Gastroesophageal sphincter (tissue), 4 donors: ENCODE measurements around the gene ACP4. TPM values are rescaled to one million over a fixed set of nuclear protein-coding genes. Genes with fewer than 3 reads are reported as not detected.
"Not testable (repeated sequence)": the region's sequence is repeated elsewhere in the genome, so short reads cannot be mapped to it uniquely, and the experiment has no call there.

Source experiments
- ATAC-seq: fragments of 150-250 bp; one replicate; pipeline ENCODE4 v1.9.1; 2016; ENCODE audit warnings: mild to moderate bottlenecking, moderate library complexity
- H3K27ac ChIP-seq, 4 donors: fragments of 200-600 bp; sonication (generic) in 3 of 4; 1 replicate in 3 of 4; 2 replicates in 1 of 4; pipeline ENCODE4 v1.5.1; 2016 to 2019
- H3K27me3 ChIP-seq: fragments of 200-600 bp; sonication (generic); one replicate; pipeline ENCODE4 v1.5.1; 2019
- H3K36me3 ChIP-seq, 2 donors: fragments of 200-600 bp; sonication (generic); one replicate each; pipeline ENCODE4 v1.5.1; 2019; ENCODE audit warnings: control low read depth in 1 of 2
- H3K4me1 ChIP-seq, 3 donors: fragments of 200-600 bp; sonication (generic); 1 replicate in 2 of 3; 2 replicates in 1 of 3; pipeline ENCODE4 v1.5.1; 2016 to 2019; ENCODE audit warnings: control low read depth in 2 of 3
- H3K4me3 ChIP-seq, 2 donors: fragments of 200-600 bp; sonication (generic); one replicate each; pipeline ENCODE4 v1.5.1; 2019; ENCODE audit warnings: mild to moderate bottlenecking in 1 of 2, moderate library complexity in 1 of 2
- H3K9me3 ChIP-seq, 3 donors: fragments of 200-600 bp; sonication (generic); one replicate each; pipeline ENCODE4 v1.5.1; 2017 to 2019; ENCODE audit warnings: control low read depth in 2 of 3
- EP300 ChIP-seq: sonication (generic); formaldehyde crosslinking; IDR thresholded peaks from one replicate; pipeline ENCODE4 v1.6.1; 2017; ENCODE audit warnings: antibody characterized with exemption, mild to moderate bottlenecking
- POLR2A ChIP-seq, 2 donors: fragments of 450-650 bp; IDR thresholded peaks; one replicate each; pipeline ENCODE4 v1.6.1; 2017; ENCODE audit warnings: antibody characterized with exemption in 2 of 2, mild to moderate bottlenecking in 2 of 2, moderate library complexity in 1 of 2
- POLR2AphosphoS5 ChIP-seq: sonication (generic); formaldehyde crosslinking; IDR thresholded peaks from one replicate; pipeline ENCODE4 v1.6.1; 2017; ENCODE audit warnings: antibody characterized with exemption
- WGBS, 2 donors: methylation state at CpG; one replicate each; pipeline ENCODE4 v1.1.5; 2018; ENCODE audit warnings: low coverage in 1 of 2; 5-methylcytosine and 5-hydroxymethylcytosine counted together
- total RNA-seq, 4 donors: library from RNA; depleted of rRNA; stranded (reverse); fragments of >200 nt; gene quantifications; one replicate each; pipeline ENCODE4 v1.1.0, GENCODE V29; 2016
- TF ChIP-seq, protein P1 (sequence below), 4 experiments: fragments of 200-600 bp in 2 of 4; fragments of 450-650 bp in 2 of 4; sonication (generic) in 1 of 4; IDR thresholded peaks; one replicate each; pipeline ENCODE4 v1.5.1; 2017 to 2019; ENCODE audit warnings: antibody characterized with exemption in 4 of 4, mild to moderate bottlenecking in 2 of 4, moderate library complexity in 2 of 4

ACP4 gene
- not detected for total RNA-seq

DNA sequence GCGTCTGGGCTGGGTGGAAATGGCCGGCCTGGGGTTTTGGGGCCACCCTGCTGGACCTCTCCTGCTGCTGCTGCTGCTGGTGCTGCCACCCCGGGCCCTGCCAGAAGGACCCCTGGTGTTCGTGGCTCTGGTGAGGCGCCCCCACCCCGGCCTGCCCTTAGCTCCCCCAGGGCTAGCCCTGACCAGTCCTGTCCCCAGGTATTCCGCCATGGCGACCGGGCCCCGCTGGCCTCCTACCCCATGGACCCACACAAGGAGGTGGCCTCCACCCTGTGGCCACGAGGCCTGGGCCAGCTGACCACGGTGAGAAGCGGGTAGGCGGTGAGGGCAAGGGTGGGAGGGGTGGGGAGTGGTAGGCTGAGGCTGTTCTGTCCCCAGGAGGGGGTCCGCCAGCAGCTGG lies at the start of gene ACP4:
Gene ACP4, plus strand, starts transcription at position 20 of the 400 bp plus-strand sequence. Its CDS starts 0 bp downstream, at position 20.
- WGBS, 2 donors, result no CpG with 5 or more reads among the region's 15 CpGs
- Histone ChIP-seq H3K27me3 (peaks cover 60% of the 10 kb centered on the region), H3K4me1 (no peaks in the 10 kb centered on the region), H3K36me3 (peaks cover 0 to under 1% of the 10 kb centered on the region in 2 donors), H3K9me3 (no peaks in the 10 kb centered on the region), H3K27ac (no peak within 1 kb of the TSS), H3K4me3 (no peak within 1 kb of the TSS)
- no peak for ATAC-seq
- TF ChIP-seq EP300 (no peak), POLR2AphosphoS5 (no peak), POLR2A (IDR thresholded peaks at IDR 0.05) (no peak)
- TF ChIP-seq, protein P1, sequence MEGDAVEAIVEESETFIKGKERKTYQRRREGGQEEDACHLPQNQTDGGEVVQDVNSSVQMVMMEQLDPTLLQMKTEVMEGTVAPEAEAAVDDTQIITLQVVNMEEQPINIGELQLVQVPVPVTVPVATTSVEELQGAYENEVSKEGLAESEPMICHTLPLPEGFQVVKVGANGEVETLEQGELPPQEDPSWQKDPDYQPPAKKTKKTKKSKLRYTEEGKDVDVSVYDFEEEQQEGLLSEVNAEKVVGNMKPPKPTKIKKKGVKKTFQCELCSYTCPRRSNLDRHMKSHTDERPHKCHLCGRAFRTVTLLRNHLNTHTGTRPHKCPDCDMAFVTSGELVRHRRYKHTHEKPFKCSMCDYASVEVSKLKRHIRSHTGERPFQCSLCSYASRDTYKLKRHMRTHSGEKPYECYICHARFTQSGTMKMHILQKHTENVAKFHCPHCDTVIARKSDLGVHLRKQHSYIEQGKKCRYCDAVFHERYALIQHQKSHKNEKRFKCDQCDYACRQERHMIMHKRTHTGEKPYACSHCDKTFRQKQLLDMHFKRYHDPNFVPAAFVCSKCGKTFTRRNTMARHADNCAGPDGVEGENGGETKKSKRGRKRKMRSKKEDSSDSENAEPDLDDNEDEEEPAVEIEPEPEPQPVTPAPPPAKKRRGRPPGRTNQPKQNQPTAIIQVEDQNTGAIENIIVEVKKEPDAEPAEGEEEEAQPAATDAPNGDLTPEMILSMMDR (IDR thresholded peaks at IDR 0.05), result no peak

- ATAC-seq, result no peak
- Histone ChIP-seq H3K27me3 (peaks cover 86% of the 10 kb centered on the region), H3K9me3 (no peaks in the 10 kb centered on the region), H3K36me3 (no peaks in the 10 kb centered on the region), H3K27ac (no peak overlapping the region), H3K4me3 (no peak overlapping the region), H3K4me1 (no peaks in the 10 kb centered on the region)
- TF ChIP-seq POLR2AphosphoS5 (no peak), POLR2A (IDR thresholded peaks at IDR 0.05) (no peak), EP300 (no peak)
- TF ChIP-seq, protein P1 (IDR thresholded peaks at IDR 0.05), result no peak
- WGBS, 2 donors, result 52 to 78% methylated on average over 8 to 16 of the region's 18 CpGs
These were observed 48.9 kb upstream of the ACP4 start for GRCh38 chr19:50741179-50741933.

GRCh38 chr19:50743537-50743936 lies 46.7 kb upstream of the ACP4 start:
- WGBS, 2 donors, result 71 to 93% methylated on average over 3 to 4 of the region's 6 CpGs
- no peaks in the 10 kb centered on the region for H3K36me3 ChIP-seq
- no peaks in the 10 kb centered on the region for H3K4me1 ChIP-seq
- no peaks in the 10 kb centered on the region for H3K9me3 ChIP-seq
- ATAC-seq, result no peak
- H3K27me3 ChIP-seq, result peaks cover 79% of the 10 kb centered on the region
- H3K27ac ChIP-seq, result no peak overlapping the region
- no peak overlapping the region for H3K4me3 ChIP-seq
- no peak for TF ChIP-seq POLR2AphosphoS5
- TF ChIP-seq, protein P1 (IDR thresholded peaks at IDR 0.05), result no peak
- TF ChIP-seq EP300, result no peak
- TF ChIP-seq POLR2A (IDR thresholded peaks at IDR 0.05), result no peak

DNA sequence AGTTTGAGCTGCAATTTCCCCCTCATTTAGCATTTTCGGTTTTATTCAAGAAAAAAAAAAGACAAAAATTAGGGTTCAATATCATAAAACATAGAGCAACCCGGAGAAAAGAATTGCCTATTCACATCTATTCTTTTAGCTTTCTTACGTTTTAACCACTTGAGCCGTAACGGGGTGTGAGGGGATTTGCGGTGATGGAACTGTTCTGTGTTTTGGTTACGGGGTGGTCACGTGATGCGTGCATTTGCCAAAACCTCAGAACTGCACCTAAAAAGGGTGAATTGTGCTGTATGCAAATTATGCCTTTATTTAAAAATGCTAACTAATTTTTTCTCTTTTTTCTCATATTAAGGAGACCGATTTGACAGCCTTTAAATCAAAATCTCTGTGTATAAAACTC lies 45.0 kb upstream of the ACP4 start:
- no peak overlapping the region for H3K27ac ChIP-seq
- no peaks in the 10 kb centered on the region for H3K36me3 ChIP-seq
- no peaks in the 10 kb centered on the region for H3K4me1 ChIP-seq
- TF ChIP-seq, protein P1 (IDR thresholded peaks at IDR 0.05), result no peak
- TF ChIP-seq POLR2AphosphoS5 (no peak), POLR2A (IDR thresholded peaks at IDR 0.05) (no peak), EP300 (no peak)
- ATAC-seq, result no peak
- 60 to 63% methylated on average over 10 of the region's 10 CpGs for WGBS, 2 donors
- peaks cover 78% of the 10 kb centered on the region for H3K27me3 ChIP-seq
- no peaks in the 10 kb centered on the region for H3K9me3 ChIP-seq
- H3K4me3 ChIP-seq, result no peak overlapping the region

DNA sequence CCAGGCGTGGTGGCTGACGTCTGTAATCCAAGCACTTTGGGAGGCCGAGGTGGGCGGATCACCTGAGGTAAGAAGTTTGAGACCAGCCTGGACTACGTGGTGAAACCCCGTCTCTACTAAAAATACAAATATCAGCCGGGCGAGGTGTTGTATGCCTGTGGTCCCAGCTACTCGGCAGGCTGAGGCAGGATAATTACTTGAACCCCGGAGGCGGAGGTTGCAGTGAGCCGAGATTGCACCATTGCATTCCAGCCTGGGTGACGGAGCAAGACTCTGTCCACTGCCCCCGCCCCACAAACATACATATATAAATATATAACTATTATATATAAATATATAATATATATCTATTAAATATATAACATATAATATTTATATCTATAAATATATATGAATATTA lies 43.1 kb upstream of the ACP4 start:
- peaks cover 77% of the 10 kb centered on the region for H3K27me3 ChIP-seq
- not testable (repeated sequence) for H3K36me3 ChIP-seq, H3K4me1 ChIP-seq, H3K27ac ChIP-seq, H3K4me3 ChIP-seq, ATAC-seq, H3K9me3 ChIP-seq
- 87 to 89% methylated on average over 10 to 13 of the region's 14 CpGs for WGBS, 2 donors
